Natural killer cell (primary cell): ENCODE results near the gene CMSS1. TPM values are rescaled to one million over a fixed set of nuclear protein-coding genes. Genes with fewer than 3 reads are reported as not detected.

Source experiments
- ATAC-seq, 3 donors: fragments of 150-1000 bp in 2 of 3; fragments of 200-7000 bp in 1 of 3; cut with Tn5 transposase; 1 replicate in 1 of 3; 2 replicates in 2 of 3; pipeline ENCODE4 v1.10.0; 2021; ENCODE audit warnings: mild to moderate bottlenecking in 2 of 3, moderate library complexity in 2 of 3
- DNase-seq, 2 donors: peaks; one replicate each; pipeline versions ENCODE4 v3.0.0 to v3.0.0-alpha.2; 2013 to 2021; ENCODE audit warnings: mixed read lengths in 1 of 2
- H3K27ac ChIP-seq: one replicate; pipeline ENCODE4 v1.5.1; 2013; ENCODE audit warnings: mild to moderate bottlenecking, low read length
- H3K27me3 ChIP-seq: one replicate; pipeline ENCODE4 v1.6.1; 2013; ENCODE audit warnings: low read length; ENCODE audit not compliant: control insufficient read depth, insufficient read depth
- H3K36me3 ChIP-seq: one replicate; pipeline ENCODE4 v1.6.1; 2013; ENCODE audit warnings: low read length; ENCODE audit not compliant: control insufficient read depth, insufficient read depth
- H3K4me1 ChIP-seq: one replicate; pipeline ENCODE4 v1.6.1; 2013; ENCODE audit warnings: low read length; ENCODE audit not compliant: control insufficient read depth, insufficient read depth
- H3K4me3 ChIP-seq: one replicate; pipeline ENCODE4 v1.5.1; 2013; ENCODE audit warnings: low read length
- H3K9me3 ChIP-seq: one replicate; pipeline ENCODE4 v1.6.1; 2013; ENCODE audit warnings: low read length; ENCODE audit not compliant: control insufficient read depth, insufficient read depth
- H3K27ac Mint-ChIP-seq, 2 donors: one replicate each; pipeline ENCODE4 v1.8.0; 2022; ENCODE audit warnings: mild to moderate bottlenecking in 2 of 2, mixed read lengths in 2 of 2, moderate library complexity in 1 of 2
- H3K27me3 Mint-ChIP-seq, 2 donors: one replicate each; pipeline ENCODE4 v1.8.0; 2022; ENCODE audit warnings: low read depth in 2 of 2, mixed read lengths in 2 of 2
- H3K36me3 Mint-ChIP-seq: one replicate; pipeline ENCODE4 v1.8.0; 2022; ENCODE audit warnings: mixed read lengths
- H3K4me1 Mint-ChIP-seq, 2 donors: one replicate each; pipeline ENCODE4 v1.8.0; 2022; ENCODE audit warnings: mixed read lengths in 2 of 2
- H3K4me3 Mint-ChIP-seq: one replicate; pipeline ENCODE4 v1.8.0; 2022; ENCODE audit warnings: mild to moderate bottlenecking, moderate library complexity, mixed read lengths
- H3K9me3 Mint-ChIP-seq, 2 donors: one replicate each; pipeline ENCODE4 v1.8.0; 2022; ENCODE audit warnings: mixed read lengths in 2 of 2
- CTCF ChIP-seq: fragments of 200-600 bp; IDR thresholded peaks from one replicate; pipeline ENCODE4 v1.8.0; 2022; ENCODE audit warnings: antibody characterized with exemption
- WGBS: methylation state at CpG from one replicate; pipeline ENCODE4 v1.1.7; 2013; ENCODE audit warnings: missing lambda C conversion rate; ENCODE audit not compliant: insufficient coverage; 5-methylcytosine and 5-hydroxymethylcytosine counted together
- intact Hi-C: fragments of 100-400 bp; cut with micrococcal nuclease; formaldehyde crosslinking; loops from one replicate; pipeline ENCODE4 v1.14.2; 2022
- total RNA-seq, 4 donors: library from RNA; stranded (reverse); fragments of 120-200 nt in 1 of 4; gene quantifications; one replicate each; pipeline versions ENCODE4 v1.2.3 to v1.2.4, GENCODE V29; 2013 to 2022

Gene CMSS1
- total RNA-seq, 3 donors from 2014 or later (not counting 1 experiment from before 2014, with no cell fraction given): 7.8 to 12.7 (median 9.2) TPM

DNA sequence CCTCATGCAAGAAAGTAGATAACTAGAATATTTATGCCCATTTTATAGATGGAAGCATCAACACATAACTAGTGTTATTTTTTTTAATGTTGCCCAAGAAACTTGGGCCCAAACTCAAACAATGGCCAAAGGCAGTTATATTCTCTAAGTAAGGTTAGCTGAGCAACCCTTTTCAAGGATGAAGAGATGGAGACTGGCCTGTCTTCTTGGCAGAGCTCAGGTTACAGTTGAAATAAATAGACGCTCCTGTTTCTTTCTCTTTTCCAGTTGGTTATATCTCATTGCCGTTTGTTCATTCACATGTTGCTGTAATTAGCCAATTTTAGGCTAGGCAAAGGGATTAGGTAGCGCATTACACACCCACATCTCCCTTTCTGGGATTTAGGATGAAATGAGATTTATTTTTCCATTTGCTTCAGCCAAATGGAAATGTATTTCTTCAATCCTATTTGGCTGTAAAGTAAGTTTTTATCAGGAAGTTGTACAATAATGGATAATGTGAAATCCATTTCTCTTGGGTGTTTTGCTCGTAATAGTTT lies 93.2 kb downstream of the CMSS1 start:
- intact Hi-C loops: no loop called here
- no peak overlapping the region for H3K4me3 ChIP-seq
- WGBS: 90% methylated on average over 1 of the region's 4 CpGs
- H3K9me3 ChIP-seq: no peaks in the 10 kb centered on the region
- Mint-ChIP-seq H3K27me3 (no peaks in the 10 kb centered on the region), H3K27ac (no peak overlapping the region), H3K36me3 (no peaks in the 10 kb centered on the region), H3K4me1 (no peaks in the 10 kb centered on the region), H3K9me3 (no peaks in the 10 kb centered on the region), H3K4me3 (no peak overlapping the region)
- no peak for TF ChIP-seq CTCF
- ATAC-seq (no peak), DNase-seq (no peak)
- H3K36me3 ChIP-seq: no peaks in the 10 kb centered on the region
- H3K27me3 ChIP-seq: no peaks in the 10 kb centered on the region
- no peak overlapping the region for H3K27ac ChIP-seq
- H3K4me1 ChIP-seq: no peaks in the 10 kb centered on the region

GRCh38 chr3:99911433-99911832 lies 93.8 kb downstream of the CMSS1 start:
- Mint-ChIP-seq H3K27me3 (no peaks in the 10 kb centered on the region), H3K36me3 (no peaks in the 10 kb centered on the region), H3K27ac (no peak overlapping the region), H3K4me3 (no peak overlapping the region), H3K9me3 (no peaks in the 10 kb centered on the region), H3K4me1 (no peaks in the 10 kb centered on the region)
- ATAC-seq: no peak
- no peak for TF ChIP-seq CTCF
- no peak for DNase-seq
- WGBS: 98% methylated on average over 2 of the region's 3 CpGs
- Histone ChIP-seq H3K4me1 (no peaks in the 10 kb centered on the region), H3K9me3 (no peaks in the 10 kb centered on the region), H3K27ac (no peak overlapping the region), H3K36me3 (no peaks in the 10 kb centered on the region), H3K4me3 (no peak overlapping the region), H3K27me3 (no peaks in the 10 kb centered on the region)
- intact Hi-C loops: no loop called here

GRCh38 chr3:99915906-99916432 lies 98.3 kb downstream of the CMSS1 start:
- Histone ChIP-seq H3K36me3 (no peaks in the 10 kb centered on the region), H3K4me3 (no peak overlapping the region), H3K9me3 (no peaks in the 10 kb centered on the region), H3K4me1 (no peaks in the 10 kb centered on the region), H3K27me3 (no peaks in the 10 kb centered on the region), H3K27ac (no peak overlapping the region)
- WGBS: 99% methylated on average over 3 of the region's 3 CpGs
- H3K27ac Mint-ChIP-seq: no peak overlapping the region
- H3K9me3 Mint-ChIP-seq: no peaks in the 10 kb centered on the region
- H3K4me3 Mint-ChIP-seq: no peak overlapping the region
- intact Hi-C loops: no loop called here
- DNase-seq: no peak
- H3K36me3 Mint-ChIP-seq: no peaks in the 10 kb centered on the region
- ATAC-seq: no peak
- peaks cover 4% of the 10 kb centered on the region in 2 donors for H3K4me1 Mint-ChIP-seq
- TF ChIP-seq CTCF: no peak
- H3K27me3 Mint-ChIP-seq: no peaks in the 10 kb centered on the region

DNA sequence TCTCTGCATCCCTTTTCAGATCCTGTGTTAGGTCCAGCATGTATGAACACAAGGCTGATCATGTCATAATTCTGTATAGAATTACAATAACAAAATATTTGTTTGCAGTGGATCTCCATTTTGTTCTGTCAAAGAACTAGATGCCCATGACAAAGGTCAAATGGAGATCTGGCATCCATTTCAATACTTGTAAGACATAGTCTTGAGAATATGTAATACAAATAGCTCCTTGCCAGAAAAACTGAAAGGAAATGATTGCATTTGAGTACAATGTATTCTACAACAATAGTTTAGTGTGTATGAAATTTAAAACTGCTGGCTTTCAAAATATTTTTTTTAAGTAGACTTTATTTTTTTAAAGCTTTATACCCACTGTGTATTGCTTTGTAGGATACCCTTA lies 101.1 kb downstream of the CMSS1 start:
- no peak overlapping the region for H3K27ac Mint-ChIP-seq
- ATAC-seq: no peak
- intact Hi-C loops: no loop called here
- Histone ChIP-seq H3K4me1 (no peaks in the 10 kb centered on the region), H3K27ac (no peak overlapping the region), H3K9me3 (no peaks in the 10 kb centered on the region), H3K27me3 (no peaks in the 10 kb centered on the region), H3K4me3 (no peak overlapping the region), H3K36me3 (peaks cover under 1% of the 10 kb centered on the region)
- H3K4me1 Mint-ChIP-seq: peaks cover 7% of the 10 kb centered on the region in 2 donors
- H3K9me3 Mint-ChIP-seq: no peaks in the 10 kb centered on the region
- no peaks in the 10 kb centered on the region for H3K27me3 Mint-ChIP-seq
- TF ChIP-seq CTCF: no peak
- no peak overlapping the region for H3K4me3 Mint-ChIP-seq
- no peaks in the 10 kb centered on the region for H3K36me3 Mint-ChIP-seq
- DNase-seq: no peak
